ENCODE measurements around the gene PUS3.

Gene PUS3

GRCh38 chr11:125901872-125902271, 1.1 kb downstream of the PUS3 start:
- Histone ChIP-seq H3K36me3 (ENCODE audit: control insufficient read depth, insufficient read depth, low read length) (no peaks in the 10 kb centered on the region), H3K23ac (ENCODE audit: low read length) (no peak overlapping the region), H2AK5ac (ENCODE audit: low read length) (no peak overlapping the region), H3K79me2 (ENCODE audit: control insufficient read depth, insufficient read depth, low read length) (peaks cover 3% of the 10 kb centered on the region), H2BK5ac (ENCODE audit: low read length) (no peak overlapping the region), H3K56ac (ENCODE audit: low read length) (no peak overlapping the region), H3K27ac (ENCODE audit: low read depth, low read length) (no peak overlapping the region), H3K4me3 (ENCODE audit: low read length) (no peak overlapping the region), H3K4ac (ENCODE audit: low read depth, low read length) (no peak overlapping the region), H4K8ac (ENCODE audit: low read depth, low read length) (no peak overlapping the region), H3K27me3 (ENCODE audit: insufficient read depth, low read length, poor library complexity) (no peaks in the 10 kb centered on the region), H3K18ac (ENCODE audit: low read length) (no peak overlapping the region), H2BK120ac (ENCODE audit: low read depth, low read length) (no peak overlapping the region), H4K5ac (ENCODE audit: low read length) (no peak overlapping the region), H3K4me2 (ENCODE audit: low read length) (no peak overlapping the region), H3K9ac (ENCODE audit: low read length) (no peak overlapping the region), H2BK15ac (replicated peaks; ENCODE audit: low read depth) (no peak overlapping the region), H3K4me1 (ENCODE audit: control insufficient read depth, low read depth, low read length) (no peaks in the 10 kb centered on the region), H3K79me1 (ENCODE audit: low read length) (peaks cover 6% of the 10 kb centered on the region)
- DNase-seq, result no peak
- WGBS (ENCODE audit: extremely low coverage, insufficient coverage, low lambda C conversion rate), result no CpG with 5 or more reads among the region's 6 CpGs

- Histone ChIP-seq H3K36me3 (ENCODE audit: control insufficient read depth, insufficient read depth, low read length) (peaks cover 3% of the 10 kb centered on the region), H2BK5ac (ENCODE audit: low read length) (no peak overlapping the region), H2AK5ac (ENCODE audit: low read length) (no peak overlapping the region), H3K27me3 (ENCODE audit: insufficient read depth, low read length, poor library complexity) (no peaks in the 10 kb centered on the region), H2BK120ac (ENCODE audit: low read depth, low read length) (no peak overlapping the region), H3K4me3 (ENCODE audit: low read length) (no peak overlapping the region), H3K4me1 (ENCODE audit: control insufficient read depth, low read depth, low read length) (no peaks in the 10 kb centered on the region), H2BK15ac (replicated peaks; ENCODE audit: low read depth) (no peak overlapping the region), H3K79me1 (ENCODE audit: low read length) (peaks cover 6% of the 10 kb centered on the region), H3K9ac (ENCODE audit: low read length) (no peak overlapping the region), H3K4me2 (ENCODE audit: low read length) (no peak overlapping the region), H3K56ac (ENCODE audit: low read length) (no peak overlapping the region), H3K18ac (ENCODE audit: low read length) (no peak overlapping the region), H3K23ac (ENCODE audit: low read length) (no peak overlapping the region), H3K4ac (ENCODE audit: low read depth, low read length) (no peak overlapping the region), H3K27ac (ENCODE audit: low read depth, low read length) (no peak overlapping the region), H4K8ac (ENCODE audit: low read depth, low read length) (no peak overlapping the region), H4K5ac (ENCODE audit: low read length) (no peak overlapping the region), H3K79me2 (ENCODE audit: control insufficient read depth, insufficient read depth, low read length) (peaks cover 3% of the 10 kb centered on the region)
- DNase-seq, result no peak
Observed at GRCh38 chr11:125892994-125893393, 10.0 kb downstream of the PUS3 start.

GRCh38 chr11:125892071-125892470, 10.9 kb downstream of the PUS3 start:
- Histone ChIP-seq H4K5ac (ENCODE audit: low read length) (no peak overlapping the region), H3K27ac (ENCODE audit: low read depth, low read length) (no peak overlapping the region), H3K4me1 (ENCODE audit: control insufficient read depth, low read depth, low read length) (no peaks in the 10 kb centered on the region), H3K4me2 (ENCODE audit: low read length) (no peak overlapping the region), H4K8ac (ENCODE audit: low read depth, low read length) (no peak overlapping the region), H2BK5ac (ENCODE audit: low read length) (no peak overlapping the region), H3K36me3 (ENCODE audit: control insufficient read depth, insufficient read depth, low read length) (peaks cover 3% of the 10 kb centered on the region), H3K4ac (ENCODE audit: low read depth, low read length) (no peak overlapping the region), H2BK120ac (ENCODE audit: low read depth, low read length) (no peak overlapping the region), H2AK5ac (ENCODE audit: low read length) (no peak overlapping the region), H3K9ac (ENCODE audit: low read length) (no peak overlapping the region), H3K79me2 (ENCODE audit: control insufficient read depth, insufficient read depth, low read length) (peaks cover 3% of the 10 kb centered on the region), H3K23ac (ENCODE audit: low read length) (no peak overlapping the region), H3K4me3 (ENCODE audit: low read length) (no peak overlapping the region), H3K79me1 (ENCODE audit: low read length) (peaks cover 6% of the 10 kb centered on the region), H3K18ac (ENCODE audit: low read length) (no peak overlapping the region), H3K27me3 (ENCODE audit: insufficient read depth, low read length, poor library complexity) (no peaks in the 10 kb centered on the region), H2BK15ac (replicated peaks; ENCODE audit: low read depth) (no peak overlapping the region), H3K56ac (ENCODE audit: low read length) (no peak overlapping the region)
- no peak for DNase-seq

- Histone ChIP-seq H3K27ac (ENCODE audit: low read depth, low read length) (no peak overlapping the region), H3K4me1 (ENCODE audit: control insufficient read depth, low read depth, low read length) (no peaks in the 10 kb centered on the region), H3K4ac (ENCODE audit: low read depth, low read length) (no peak overlapping the region), H3K23ac (ENCODE audit: low read length) (no peak overlapping the region), H2BK120ac (ENCODE audit: low read depth, low read length) (no peak overlapping the region), H3K18ac (ENCODE audit: low read length) (no peak overlapping the region), H3K79me1 (ENCODE audit: low read length) (peaks cover 4% of the 10 kb centered on the region), H4K5ac (ENCODE audit: low read length) (no peak overlapping the region), H3K56ac (ENCODE audit: low read length) (no peak overlapping the region), H3K9ac (ENCODE audit: low read length) (no peak overlapping the region), H2AK5ac (ENCODE audit: low read length) (no peak overlapping the region), H4K8ac (ENCODE audit: low read depth, low read length) (no peak overlapping the region), H3K36me3 (ENCODE audit: control insufficient read depth, insufficient read depth, low read length) (peaks cover 3% of the 10 kb centered on the region), H3K27me3 (ENCODE audit: insufficient read depth, low read length, poor library complexity) (no peaks in the 10 kb centered on the region), H3K79me2 (ENCODE audit: control insufficient read depth, insufficient read depth, low read length) (peaks cover 3% of the 10 kb centered on the region), H2BK15ac (replicated peaks; ENCODE audit: low read depth) (no peak overlapping the region), H3K4me3 (ENCODE audit: low read length) (no peak overlapping the region), H3K4me2 (ENCODE audit: low read length) (no peak overlapping the region), H2BK5ac (ENCODE audit: low read length) (no peak overlapping the region)
- WGBS (ENCODE audit: extremely low coverage, insufficient coverage, low lambda C conversion rate), result no CpG with 5 or more reads among the region's 3 CpGs
- DNase-seq, result no peak
Observed at GRCh38 chr11:125890447-125891100, 12.4 kb downstream of the PUS3 start.

- Histone ChIP-seq H3K4me1 (ENCODE audit: control insufficient read depth, low read depth, low read length) (no peaks in the 10 kb centered on the region), H3K4me2 (ENCODE audit: low read length) (peak within 1 kb of the TSS; percentile 35), H3K9ac (ENCODE audit: low read length) (peak within 1 kb of the TSS; percentile 79), H3K23ac (ENCODE audit: low read length) (no peak within 1 kb of the TSS), H4K8ac (ENCODE audit: low read depth, low read length) (peak within 1 kb of the TSS; percentile 57), H3K36me3 (ENCODE audit: control insufficient read depth, insufficient read depth, low read length) (no peaks in the 10 kb centered on the region), H4K5ac (ENCODE audit: low read length) (no peak within 1 kb of the TSS), H2BK5ac (ENCODE audit: low read length) (peak within 1 kb of the TSS; percentile 14), H2BK15ac (replicated peaks; ENCODE audit: low read depth) (no peak within 1 kb of the TSS), H3K79me1 (ENCODE audit: low read length) (no peaks in the 10 kb centered on the region), H2BK120ac (ENCODE audit: low read depth, low read length) (no peak within 1 kb of the TSS), H3K27ac (ENCODE audit: low read depth, low read length) (peak within 1 kb of the TSS; percentile 65), H2AK5ac (ENCODE audit: low read length) (no peak within 1 kb of the TSS), H3K4ac (ENCODE audit: low read depth, low read length) (peak within 1 kb of the TSS; percentile 17), H3K4me3 (ENCODE audit: low read length) (peak within 1 kb of the TSS; percentile 39), H3K27me3 (ENCODE audit: insufficient read depth, low read length, poor library complexity) (no peaks in the 10 kb centered on the region), H3K79me2 (ENCODE audit: control insufficient read depth, insufficient read depth, low read length) (peaks cover 2% of the 10 kb centered on the region), H3K56ac (ENCODE audit: low read length) (peak within 1 kb of the TSS; percentile 90), H3K18ac (ENCODE audit: low read length) (peak within 1 kb of the TSS; percentile 23)
- WGBS (ENCODE audit: extremely low coverage, insufficient coverage, low lambda C conversion rate), result no CpG with 5 or more reads among the region's 91 CpGs
- DNase-seq, result peak; percentile 98
Observed at GRCh38 chr11:125887373-125888324, 15.4 kb downstream of the PUS3 start, which contains the start of gene HYLS1. Gene HYLS1 (plus strand): TSS chr11:125887668. CDS start chr11:125899369, 11,701 bp downstream.
